ENCODE data around the gene UBE2A. TPM values are rescaled to one million over a fixed set of nuclear protein-coding genes. Genes with fewer than 3 reads are reported as not detected.

UBE2A gene
- total RNA-seq, 2 experiments from 2014 or later = 88.8 to 101 TPM

GRCh38 chrX:119617517-119618164 lies 43.3 kb downstream of the UBE2A start:
- CTCF ChIA-PET = interaction anchor here (1.7 to 3.1 kb wide), 2 partner anchors 17 to 112 kb away, joined by 3 to 12 read pairs; no protein-coding TSS in a partner anchor
- Histone ChIP-seq H3K4me1 (ENCODE audit: insufficient read depth, low read length) (no peaks in the 10 kb centered on the region), H3K36me3 (ENCODE audit: insufficient read depth, low read length) (peaks cover 6% of the 10 kb centered on the region), H3K27me3 (ENCODE audit: control insufficient read depth in 1 of 2, insufficient read depth in 2 of 2, low read length in 2 of 2) (no peaks in the 10 kb centered on the region), H3K27ac (ENCODE audit: low read depth in 1 of 2, low read length in 2 of 2) (no peak overlapping the region), H3K9me3 (ENCODE audit: control insufficient read depth in 1 of 2, insufficient read depth in 1 of 2, low read length in 2 of 2) (no peaks in the 10 kb centered on the region), H3K4me3 (ENCODE audit: low read length) (no peak overlapping the region)
- TF ChIP-seq CTCF (IDR thresholded peaks at IDR 0.05) = no peak
- Mint-ChIP-seq H3K9me3 (no peaks in the 10 kb centered on the region), H3K4me1 (ENCODE audit: low read depth) (peaks cover 3% of the 10 kb centered on the region), H3K27ac (peak overlapping the region; percentile 47), H3K27me3 (no peaks in the 10 kb centered on the region), H3K4me3 (no peak overlapping the region), H3K36me3 (ENCODE audit: low read depth) (peaks cover 15% of the 10 kb centered on the region)
- ATAC-seq (ENCODE audit: poor library complexity) (no peak), DNase-seq (no peak)
- intact Hi-C loops (cut with DNase I, micrococcal nuclease) = no loop called here
- POLR2A ChIA-PET = interaction anchor here (0.7 to 1.5 kb wide), 3 partner anchors 76 to 1153 kb away, joined by 3 to 5 read pairs (median 3); partner anchors contain the start of gene SEPTIN6

GRCh38 chrX:119618439-119618838 lies 44.1 kb downstream of the UBE2A start:
- H3K27me3 ChIP-seq (ENCODE audit: control insufficient read depth in 1 of 2, insufficient read depth in 2 of 2, low read length in 2 of 2) = no peaks in the 10 kb centered on the region
- no peak overlapping the region for H3K4me3 ChIP-seq (ENCODE audit: low read length)
- H3K36me3 ChIP-seq (ENCODE audit: insufficient read depth, low read length) = peaks cover 11% of the 10 kb centered on the region
- no peak for TF ChIP-seq CTCF (IDR thresholded peaks at IDR 0.05)
- no peak overlapping the region for H3K27ac ChIP-seq (ENCODE audit: low read depth in 1 of 2, low read length in 2 of 2)
- H3K36me3 Mint-ChIP-seq (ENCODE audit: low read depth) = peaks cover 15% of the 10 kb centered on the region
- no peaks in the 10 kb centered on the region for H3K27me3 Mint-ChIP-seq
- H3K4me1 Mint-ChIP-seq (ENCODE audit: low read depth) = peaks cover 3% of the 10 kb centered on the region
- ChIA-PET POLR2A (no interaction called here), CTCF (interaction anchor here (1.7 to 3.1 kb wide), 2 partner anchors 18 to 111 kb away, joined by 3 to 12 read pairs; no protein-coding TSS in a partner anchor)
- H3K4me3 Mint-ChIP-seq = no peak overlapping the region
- DNase-seq (peak in 2 of 14 experiments; percentile 21), ATAC-seq (ENCODE audit: poor library complexity) (no peak)
- H3K4me1 ChIP-seq (ENCODE audit: insufficient read depth, low read length) = no peaks in the 10 kb centered on the region
- H3K9me3 ChIP-seq (ENCODE audit: control insufficient read depth in 1 of 2, insufficient read depth in 1 of 2, low read length in 2 of 2) = no peaks in the 10 kb centered on the region
- intact Hi-C loops (cut with DNase I, micrococcal nuclease) = no loop called here
- no peak overlapping the region for H3K27ac Mint-ChIP-seq
- H3K9me3 Mint-ChIP-seq = no peaks in the 10 kb centered on the region

GRCh38 chrX:119622356-119623232 lies 48.2 kb downstream of the UBE2A start:
- TF ChIP-seq CTCF (IDR thresholded peaks at IDR 0.05) = no peak
- POLR2A ChIA-PET = no interaction called here
- H3K36me3 ChIP-seq (ENCODE audit: insufficient read depth, low read length) = peaks cover 37% of the 10 kb centered on the region
- no peak for ATAC-seq (ENCODE audit: poor library complexity)
- CTCF ChIA-PET = interaction anchor here (0.8 kb wide), 1 partner anchor 132 kb away, joined by 3 read pairs; no protein-coding TSS in a partner anchor
- Mint-ChIP-seq H3K36me3 (ENCODE audit: low read depth) (peaks cover 44% of the 10 kb centered on the region), H3K27ac (no peak overlapping the region), H3K4me1 (ENCODE audit: low read depth) (peaks cover 3% of the 10 kb centered on the region), H3K4me3 (no peak overlapping the region), H3K9me3 (no peaks in the 10 kb centered on the region), H3K27me3 (no peaks in the 10 kb centered on the region)
- no peak for DNase-seq
- no peaks in the 10 kb centered on the region for H3K9me3 ChIP-seq (ENCODE audit: control insufficient read depth in 1 of 2, insufficient read depth in 1 of 2, low read length in 2 of 2)
- H3K4me1 ChIP-seq (ENCODE audit: insufficient read depth, low read length) = no peaks in the 10 kb centered on the region
- H3K4me3 ChIP-seq (ENCODE audit: low read length) = no peak overlapping the region
- no peaks in the 10 kb centered on the region for H3K27me3 ChIP-seq (ENCODE audit: control insufficient read depth in 1 of 2, insufficient read depth in 2 of 2, low read length in 2 of 2)
- H3K27ac ChIP-seq (ENCODE audit: low read depth in 1 of 2, low read length in 2 of 2) = no peak overlapping the region
- intact Hi-C loops (cut with DNase I, micrococcal nuclease) = loop anchor here in 1 of 2 experiments (5.0 kb wide), 1 partner anchor 105 kb away; no protein-coding TSS in a partner anchor
